B cell (primary cell): ENCODE measurements around the gene CAMTA1. TPM values are rescaled to one million over a fixed set of nuclear protein-coding genes. Genes with fewer than 3 reads are reported as not detected.

ENCODE experiments used
- ATAC-seq: fragments of 200-7000 bp; cut with Tn5 transposase; one replicate; pipeline ENCODE4 v1.10.0; 2021; ENCODE audit warnings: low read depth, mild to moderate bottlenecking, moderate number of reproducible peaks, moderate library complexity
- CTCF ChIA-PET: fragments of 350-600 bp; sonication (Branson Sonifier 250); formaldehyde crosslinking; loops from one replicate; lab custom pipeline; 2021; ENCODE audit warnings: antibody characterized with exemption, inconsistent platforms; lab: Charles Lee
- POLR2A ChIA-PET: fragments of 350-600 bp; sonication (Branson Sonifier 250); formaldehyde crosslinking; loops from one replicate; lab custom pipeline; 2021; ENCODE audit warnings: antibody characterized with exemption; lab: Charles Lee
- DNase-seq: peaks from one replicate; pipeline ENCODE4 v3.0.0; 2013
- H2AFZ ChIP-seq: 2 replicates; pipeline ENCODE4 v1.6.1; 2012; ENCODE audit warnings: mild to moderate bottlenecking, low read depth, low read length; ENCODE audit not compliant: insufficient read depth, poor library complexity, severe bottlenecking
- H3K27ac ChIP-seq, 2 donors: 1 replicate in 1 of 2; 2 replicates in 1 of 2; pipeline ENCODE4 v1.5.1; 2012 to 2013; ENCODE audit warnings: low read length in 2 of 2, mild to moderate bottlenecking in 2 of 2, moderate library complexity in 1 of 2
- H3K27me3 ChIP-seq, 4 experiments: fragments of 200-600 bp in 1 of 4; sonication (generic) in 1 of 4; replicated peaks in 1 of 4; 1 replicate in 2 of 4; 2 replicates in 2 of 4; pipeline versions ENCODE4 v1.6.1 to v1.7.0; 2013 to 2016; ENCODE audit warnings: low read length in 3 of 4, mild to moderate bottlenecking in 2 of 4, mixed read lengths in 1 of 4, moderate library complexity in 1 of 4; ENCODE audit not compliant: insufficient read depth in 4 of 4, control insufficient read depth in 3 of 4; ENCODE audit errors: control extremely low read depth in 1 of 4
- H3K36me3 ChIP-seq, 2 experiments: replicated peaks in 1 of 2; 1 replicate in 1 of 2; 2 replicates in 1 of 2; pipeline versions ENCODE4 v1.6.1 to v1.7.1; 2013; ENCODE audit warnings: low read length in 1 of 2; ENCODE audit not compliant: insufficient read depth in 2 of 2, control insufficient read depth in 1 of 2; ENCODE audit errors: control extremely low read depth in 1 of 2, extremely low read depth in 1 of 2
- H3K4me1 ChIP-seq, 2 donors: fragments of 200-600 bp in 1 of 2; sonication (generic) in 1 of 2; 1 replicate in 1 of 2; 2 replicates in 1 of 2; pipeline versions ENCODE4 v1.5.1 to v1.6.1; 2013 to 2017; ENCODE audit warnings: low read length in 2 of 2; ENCODE audit not compliant: control insufficient read depth in 2 of 2, insufficient read depth in 2 of 2
- H3K4me2 ChIP-seq: replicated peaks from 2 replicates; pipeline ENCODE3; 2012; ENCODE audit warnings: mild to moderate bottlenecking, low read depth, low read length; ENCODE audit not compliant: poor library complexity, severe bottlenecking
- H3K4me3 ChIP-seq, 5 experiments: fragments of 200-600 bp in 1 of 5; sonication (generic) in 1 of 5; 1 replicate in 3 of 5; 2 replicates in 2 of 5; pipeline versions ENCODE4 v1.5.1 to v1.7.0; 2011 to 2016; ENCODE audit warnings: low read length in 4 of 5, mild to moderate bottlenecking in 4 of 5, low read depth in 2 of 5, control low read depth in 1 of 5, moderate library complexity in 1 of 5; ENCODE audit not compliant: insufficient read depth in 1 of 5; ENCODE audit errors: control extremely low read depth in 1 of 5, extremely low read depth in 1 of 5
- H3K79me2 ChIP-seq: fragments of 200-600 bp; sonication (generic); one replicate; pipeline ENCODE4 v1.6.0; 2016; ENCODE audit warnings: low read length; ENCODE audit not compliant: control insufficient read depth, insufficient read depth
- H3K9ac ChIP-seq: fragments of 200-600 bp; sonication (generic); 2 replicates; pipeline ENCODE4 v1.6.1; 2017; ENCODE audit warnings: mild to moderate bottlenecking, low read length, moderate library complexity
- H3K9me3 ChIP-seq, 3 donors: one replicate each; pipeline versions ENCODE4 v1.6.1 to v1.7.1; 2013; ENCODE audit warnings: low read length in 2 of 3; ENCODE audit not compliant: control insufficient read depth in 2 of 3, insufficient read depth in 1 of 3; ENCODE audit errors: control extremely low read depth in 1 of 3
- H4K20me1 ChIP-seq: 2 replicates; pipeline ENCODE4 v1.6.0; 2012; ENCODE audit warnings: mild to moderate bottlenecking, low read length; ENCODE audit not compliant: insufficient read depth, control insufficient read depth, poor library complexity, severe bottlenecking
- H3K27ac Mint-ChIP-seq: one replicate; pipeline ENCODE4 v1.8.0; 2021; ENCODE audit warnings: mixed read lengths
- H3K27me3 Mint-ChIP-seq: one replicate; pipeline ENCODE4 v1.8.0; 2021; ENCODE audit warnings: mixed read lengths
- H3K4me1 Mint-ChIP-seq: one replicate; pipeline ENCODE4 v1.8.0; 2021; ENCODE audit warnings: mixed read lengths
- H3K4me3 Mint-ChIP-seq: one replicate; pipeline ENCODE4 v1.8.0; 2021; ENCODE audit warnings: mixed read lengths
- H3K9me3 Mint-ChIP-seq: one replicate; pipeline ENCODE4 v1.8.0; 2022; ENCODE audit warnings: mixed read lengths; ENCODE audit not compliant: insufficient read depth
- CTCF ChIP-seq: fragments of 200-600 bp; IDR thresholded peaks from one replicate; pipeline ENCODE4 v1.8.0; 2022; ENCODE audit warnings: antibody characterized with exemption, mild to moderate bottlenecking
- EZH2 ChIP-seq: IDR thresholded peaks from 2 replicates; pipeline ENCODE4 v1.6.1; 2012; ENCODE audit warnings: borderline replicate concordance, low read depth, mild to moderate bottlenecking, moderate library complexity, low read length; ENCODE audit not compliant: insufficient read depth, poor library complexity, severe bottlenecking
- WGBS: methylation state at CpG from one replicate; pipeline ENCODE4 v1.1.5; 2013; ENCODE audit warnings: missing lambda C conversion rate; ENCODE audit not compliant: insufficient coverage; 5-methylcytosine and 5-hydroxymethylcytosine counted together
- intact Hi-C: fragments of 100-400 bp; cut with micrococcal nuclease; formaldehyde crosslinking; loops from one replicate; pipeline ENCODE4 v1.10.0; 2022
- polyA plus RNA-seq: library from polyadenylated mRNA; depleted of rRNA; stranded (reverse); fragments of >200 nt; gene quantifications from 2 replicates; pipeline ENCODE4 v1.2.3, GENCODE V29; 2012
- total RNA-seq, 2 donors: library from RNA; stranded (reverse); fragments of 120-200 nt in 1 of 2; gene quantifications; 1 replicate in 1 of 2; 2 replicates in 1 of 2; pipeline versions ENCODE4 v1.2.3 to v1.2.4, GENCODE V29; 2013 to 2022

Gene CAMTA1
- total and polyA plus RNA-seq, 2 donors (not counting 1 experiment from before 2014, with no cell fraction given) = 42.2 to 45.7 TPM

GRCh38 chr1:7551442-7551841, 766.2 kb downstream of the CAMTA1 start:
- Histone ChIP-seq H3K4me3 (no peak overlapping the region), H3K9me3 (peaks cover 0 to 3% (median 0%) of the 10 kb centered on the region in 3 donors), H3K27me3 (no peaks in the 10 kb centered on the region), H3K27ac (no peak overlapping the region), H4K20me1 (no peaks in the 10 kb centered on the region), H3K4me2 (no peak overlapping the region), H3K4me1 (no peaks in the 10 kb centered on the region), H3K9ac (no peak overlapping the region), H2AFZ (no peak overlapping the region), H3K79me2 (no peaks in the 10 kb centered on the region), H3K36me3 (no peaks in the 10 kb centered on the region)
- Mint-ChIP-seq H3K4me1 (no peaks in the 10 kb centered on the region), H3K27me3 (peaks cover 14% of the 10 kb centered on the region), H3K9me3 (peaks cover 2% of the 10 kb centered on the region), H3K4me3 (no peak overlapping the region), H3K27ac (no peak overlapping the region)
- POLR2A ChIA-PET = no interaction called here
- intact Hi-C loops = no loop called here
- ATAC-seq = no peak
- no peak for DNase-seq
- TF ChIP-seq EZH2 (no peak), CTCF (no peak)
- CTCF ChIA-PET = no interaction called here
- 70% methylated on average over 8 of the region's 8 CpGs for WGBS

GRCh38 chr1:7552402-7552801, 767.1 kb downstream of the CAMTA1 start:
- no peak for TF ChIP-seq CTCF
- no peak for TF ChIP-seq EZH2
- ChIA-PET CTCF (no interaction called here), POLR2A (no interaction called here)
- H2AFZ ChIP-seq = no peak overlapping the region
- H3K27ac Mint-ChIP-seq = no peak overlapping the region
- no peaks in the 10 kb centered on the region for H3K4me1 Mint-ChIP-seq
- H4K20me1 ChIP-seq = no peaks in the 10 kb centered on the region
- ATAC-seq (no peak), DNase-seq (no peak)
- no peak overlapping the region for H3K9ac ChIP-seq
- no peak overlapping the region for H3K4me3 ChIP-seq
- no peaks in the 10 kb centered on the region for H3K4me1 ChIP-seq
- no peak overlapping the region for H3K4me3 Mint-ChIP-seq
- intact Hi-C loops = no loop called here
- H3K27ac ChIP-seq = no peak overlapping the region
- WGBS = 83% methylated on average over 9 of the region's 9 CpGs
- peaks cover 14% of the 10 kb centered on the region for H3K27me3 Mint-ChIP-seq
- peaks cover 2% of the 10 kb centered on the region for H3K9me3 Mint-ChIP-seq
- no peaks in the 10 kb centered on the region for H3K79me2 ChIP-seq
- no peaks in the 10 kb centered on the region for H3K27me3 ChIP-seq
- H3K4me2 ChIP-seq = no peak overlapping the region
- H3K36me3 ChIP-seq = no peaks in the 10 kb centered on the region
- H3K9me3 ChIP-seq = peaks cover 0 to 3% (median 0%) of the 10 kb centered on the region in 3 donors
